Smooth muscle cell (in vitro differentiated cells): ENCODE data around the gene MAP3K5. TPM values are rescaled to one million over a fixed set of nuclear protein-coding genes. Genes with fewer than 3 reads are reported as not detected.

Experiments
- DNase-seq: peaks from one replicate; lab custom pipeline; 2025; ENCODE audit not compliant: unreplicated experiment; lab: John Stamatoyannopoulos, UW
- H2AFZ ChIP-seq: fragments of 200-600 bp; sonication (generic); 2 replicates; pipeline ENCODE4 v1.6.0; 2016; ENCODE audit warnings: antibody characterized with exemption, low read depth, mild to moderate bottlenecking
- H3F3A ChIP-seq: fragments of 200-600 bp; sonication (generic); 2 replicates; pipeline ENCODE4 v1.6.0; 2017; ENCODE audit warnings: antibody characterized with exemption, low read depth
- H3K27ac ChIP-seq: fragments of 200-600 bp; sonication (generic); 2 replicates; pipeline ENCODE4 v1.5.1; 2016; ENCODE audit warnings: low read depth, mild to moderate bottlenecking
- H3K27me3 ChIP-seq: fragments of 200-600 bp; sonication (generic); 2 replicates; pipeline ENCODE4 v1.6.1; 2016; ENCODE audit warnings: low read depth, mild to moderate bottlenecking
- H3K36me3 ChIP-seq: fragments of 200-600 bp; sonication (generic); 2 replicates; pipeline ENCODE4 v1.5.1; 2016; ENCODE audit warnings: low read depth
- H3K4me1 ChIP-seq: fragments of 200-600 bp; sonication (generic); 2 replicates; pipeline ENCODE4 v1.5.1; 2016; ENCODE audit warnings: low read depth
- H3K4me2 ChIP-seq: fragments of 200-600 bp; sonication (generic); 2 replicates; pipeline ENCODE4 v1.6.0; 2016; ENCODE audit warnings: mild to moderate bottlenecking
- H3K4me3 ChIP-seq: fragments of 200-600 bp; sonication (generic); 2 replicates; pipeline ENCODE4 v1.5.1; 2016; ENCODE audit warnings: mild to moderate bottlenecking
- H3K79me2 ChIP-seq: fragments of 200-600 bp; sonication (generic); 2 replicates; pipeline ENCODE4 v1.6.0; 2016; ENCODE audit warnings: low read depth, mild to moderate bottlenecking
- H3K9ac ChIP-seq: fragments of 200-600 bp; sonication (generic); 2 replicates; pipeline ENCODE4 v1.6.0; 2016; ENCODE audit warnings: low read depth
- H3K9me3 ChIP-seq: fragments of 200-600 bp; sonication (generic); replicated peaks from 2 replicates; pipeline ENCODE4 v1.5.1; 2016; ENCODE audit warnings: low read depth
- H4K20me1 ChIP-seq: fragments of 200-600 bp; sonication (generic); 2 replicates; pipeline ENCODE4 v1.6.0; 2016; ENCODE audit warnings: low read depth
- CTCF ChIP-seq: fragments of 200-600 bp; sonication (generic); IDR thresholded peaks from 2 replicates; pipeline ENCODE4 v1.5.1; 2017; ENCODE audit warnings: borderline replicate concordance, mild to moderate bottlenecking, antibody characterized with exemption; ENCODE audit not compliant: insufficient read depth, poor library complexity, severe bottlenecking
- WGBS: methylation state at CpG from one replicate; pipeline ENCODE4 v1.1.7; 2016; ENCODE audit warnings: low lambda C conversion rate; 5-methylcytosine and 5-hydroxymethylcytosine counted together
- polyA plus RNA-seq: library from polyadenylated mRNA; unstranded; fragments of >200 nt; fragmentation: Nextera tagmentation; extraction: Ambion mirVana; gene quantifications from 2 replicates; pipeline ENCODE4 v1.2.1, GENCODE V29; 2016
- total RNA-seq: library from RNA; depleted of rRNA; stranded (reverse); fragments of >200 nt; gene quantifications from 2 replicates; pipeline ENCODE4 v1.2.3, GENCODE V29; 2014

The MAP3K5 gene
- total and polyA plus RNA-seq, 2 experiments from 2014 or later = 0.93 to 2.1 TPM

- no peak for DNase-seq
- whole genome bisulfite sequencing = 95% methylated on average over 6 of the region's 6 CpGs
- no peaks in the 10 kb centered on the region for H3K36me3 ChIP-seq
- no peaks in the 10 kb centered on the region for H4K20me1 ChIP-seq
- no peak overlapping the region for H3K27ac ChIP-seq
- H2AFZ ChIP-seq = no peak overlapping the region
- H3K79me2 ChIP-seq = no peaks in the 10 kb centered on the region
- no peaks in the 10 kb centered on the region for H3F3A ChIP-seq
- no peaks in the 10 kb centered on the region for H3K4me1 ChIP-seq
- H3K9ac ChIP-seq = no peak overlapping the region
- no peak overlapping the region for H3K4me2 ChIP-seq
- H3K4me3 ChIP-seq = no peak overlapping the region
- H3K9me3 ChIP-seq = no peaks in the 10 kb centered on the region
- TF ChIP-seq CTCF = no peak
- H3K27me3 ChIP-seq = peaks cover 3% of the 10 kb centered on the region
Measured at GRCh38 chr6:136659991-136660499, 132.2 kb downstream of the MAP3K5 start.

- Histone ChIP-seq H3K9ac (no peak overlapping the region), H4K20me1 (no peaks in the 10 kb centered on the region), H2AFZ (no peak overlapping the region), H3K79me2 (no peaks in the 10 kb centered on the region), H3K4me1 (no peaks in the 10 kb centered on the region), H3K27ac (no peak overlapping the region), H3K9me3 (no peaks in the 10 kb centered on the region), H3K27me3 (peaks cover 3% of the 10 kb centered on the region), H3K4me3 (no peak overlapping the region), H3F3A (no peaks in the 10 kb centered on the region), H3K36me3 (no peaks in the 10 kb centered on the region), H3K4me2 (no peak overlapping the region)
- WGBS = 87% methylated on average over 2 of the region's 2 CpGs
- no peak for TF ChIP-seq CTCF
- DNase-seq = no peak
Measured at GRCh38 chr6:136658711-136659110, 133.6 kb downstream of the MAP3K5 start.

- Histone ChIP-seq H3K79me2 (no peaks in the 10 kb centered on the region), H3F3A (no peaks in the 10 kb centered on the region), H3K4me3 (no peak overlapping the region), H3K36me3 (no peaks in the 10 kb centered on the region), H3K27ac (no peak overlapping the region), H3K27me3 (peaks cover 3% of the 10 kb centered on the region), H3K9ac (no peak overlapping the region), H2AFZ (no peak overlapping the region), H4K20me1 (no peaks in the 10 kb centered on the region), H3K4me2 (no peak overlapping the region), H3K9me3 (no peaks in the 10 kb centered on the region), H3K4me1 (no peaks in the 10 kb centered on the region)
- WGBS = 64% methylated on average over 4 of the region's 4 CpGs
- DNase-seq = no peak
- no peak for TF ChIP-seq CTCF
Measured at GRCh38 chr6:136657666-136658065, 134.6 kb downstream of the MAP3K5 start.

DNA sequence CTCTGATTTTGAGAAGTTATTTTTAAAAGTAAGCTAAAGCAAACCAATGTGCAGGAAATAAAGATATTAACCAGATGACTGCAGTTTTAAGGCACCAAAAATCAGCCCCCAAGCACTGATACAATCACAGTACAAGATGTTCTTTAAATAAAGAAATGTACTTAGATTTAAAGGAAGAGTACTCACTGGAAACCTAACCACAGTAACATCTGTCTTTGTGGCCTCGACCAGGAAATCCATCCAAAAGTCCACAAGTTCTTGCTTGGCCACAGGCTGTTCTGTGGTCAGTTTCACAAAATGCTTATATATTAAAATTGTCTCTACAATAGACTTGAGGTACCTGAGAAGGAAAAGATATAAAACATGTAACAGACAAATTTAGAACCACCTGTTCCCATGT lies 136.2 kb downstream of the MAP3K5 start:
- Histone ChIP-seq H3K27me3 (peaks cover 12% of the 10 kb centered on the region), H2AFZ (no peak overlapping the region), H3K4me2 (no peak overlapping the region), H4K20me1 (no peaks in the 10 kb centered on the region), H3K9ac (no peak overlapping the region), H3K36me3 (no peaks in the 10 kb centered on the region), H3F3A (no peaks in the 10 kb centered on the region), H3K79me2 (no peaks in the 10 kb centered on the region), H3K9me3 (no peaks in the 10 kb centered on the region), H3K27ac (no peak overlapping the region), H3K4me3 (no peak overlapping the region), H3K4me1 (no peaks in the 10 kb centered on the region)
- no peak for TF ChIP-seq CTCF
- 64% methylated on average over 1 of the region's 1 CpG for WGBS
- DNase-seq = no peak
